Measurements from ENCODE around the gene REXO2. TPM values are rescaled to one million over a fixed set of nuclear protein-coding genes. Genes with fewer than 3 reads are reported as not detected.

The REXO2 gene
- total and polyA plus RNA-seq, 2 of the 4 experiments (the other 2 are of a cell fraction): 179 to 255 TPM

GRCh38 chr11:114392735-114393667 lies 46.3 kb upstream of the REXO2 start:
- no peak overlapping the region for H3K4me2 ChIP-seq (ENCODE audit: low read depth, low read length)
- no peak overlapping the region for H3K56ac ChIP-seq (ENCODE audit: extremely low read depth, insufficient read depth, low read length)
- intact Hi-C loops (cut with micrococcal nuclease): no loop called here
- no peak overlapping the region for H4K5ac ChIP-seq (ENCODE audit: low read depth, low read length)
- DNase-seq (no peak), ATAC-seq (ENCODE audit: low read depth) (no peak)
- TF ChIP-seq CEBPB (IDR thresholded peaks at IDR 0.05; ENCODE audit: low read depth, low read length) (no peak), FOS (IDR thresholded peaks at IDR 0.05; ENCODE audit: low read depth, low read length) (no peak), RCOR1 (IDR thresholded peaks at IDR 0.05; ENCODE audit: insufficient replicate concordance, low read length) (no peak), CHD1 (IDR thresholded peaks at IDR 0.05; ENCODE audit: low read depth, low read length) (no peak), USF2 (IDR thresholded peaks at IDR 0.05; ENCODE audit: low read depth, low read length) (no peak)
- no peak overlapping the region for H2BK15ac ChIP-seq (ENCODE audit: low read depth, low read length)
- H3K9me1 ChIP-seq (ENCODE audit: insufficient read depth, low read length): 0 out of 2 replicates have a peak, but pooled peaks cover 3% of the 10 kb centered on the region
- H4K8ac ChIP-seq (ENCODE audit: low read depth in 2 of 2, low read length in 2 of 2): no peak overlapping the region
- no peak overlapping the region for H3K14ac ChIP-seq (replicated peaks; ENCODE audit: low read depth, low read length)
- ChIA-PET CTCF (interaction anchor here (1.0 kb wide), 1 partner anchor 16 kb away, joined by 3 read pairs; no protein-coding TSS in a partner anchor), POLR2A (ENCODE audit: unreplicated experiment) (no interaction called here)
- no peak overlapping the region for H2AK9ac ChIP-seq (replicated peaks; ENCODE audit: low read depth, low read length, poor library complexity)
- H2BK20ac ChIP-seq (ENCODE audit: low read depth, low read length): no peak overlapping the region
- no peaks in the 10 kb centered on the region for H3K9me3 ChIP-seq (ENCODE audit: control insufficient read depth, insufficient read depth, low read length)
- no peaks in the 10 kb centered on the region for H3K36me3 ChIP-seq (ENCODE audit: control insufficient read depth, insufficient read depth, low read length)
- BruUV-seq (replicated peaks): no TSS peak
- H2BK120ac ChIP-seq (ENCODE audit: low read depth, low read length): no peak overlapping the region
- H3K4me1 ChIP-seq (ENCODE audit: control insufficient read depth, insufficient read depth, low read length): peaks cover 4% of the 10 kb centered on the region; the same call in 1 of the 2 replicates
- in situ Hi-C loops (cut with MboI; ENCODE audit: low sequenced_read_pairs): no loop called here
- no peak overlapping the region for H3K4ac ChIP-seq (ENCODE audit: low read depth, low read length)
- dilution Hi-C loops (cut with HindIII; ENCODE audit: low sequenced_read_pairs, unreplicated experiment): no loop called here
- H3K18ac ChIP-seq (ENCODE audit: low read depth, low read length): no peak overlapping the region
- H3K27me3 ChIP-seq (ENCODE audit: control insufficient read depth, insufficient read depth, low read length): no peaks in the 10 kb centered on the region
- no CpG with 5 or more reads among the region's 4 CpGs for WGBS, 2 experiments (ENCODE audit: extremely low coverage in 2 of 2, insufficient read length in 1 of 2)
- no peak overlapping the region for H3K4me3 ChIP-seq (ENCODE audit: insufficient read depth, low read depth, low read length)
- H3K23ac ChIP-seq (ENCODE audit: low read depth, low read length): no peak overlapping the region
- H2AK5ac ChIP-seq (ENCODE audit: low read depth, low read length): no peak overlapping the region
- H2AFZ ChIP-seq (replicated peaks; ENCODE audit: low read length, poor library complexity): no peak overlapping the region
- H3K27ac ChIP-seq (ENCODE audit: insufficient read depth, low read length): no peak overlapping the region
- no peak overlapping the region for H4K91ac ChIP-seq (ENCODE audit: insufficient read depth, low read depth, low read length)
- no peaks in the 10 kb centered on the region for H3K79me1 ChIP-seq (ENCODE audit: low read depth in 1 of 2, low read length in 2 of 2)
- no peak overlapping the region for H2BK5ac ChIP-seq (ENCODE audit: low read depth, low read length, poor library complexity, severe bottlenecking)
- no peak overlapping the region for H3K9ac ChIP-seq (ENCODE audit: low read depth, low read length)
- H4K20me1 ChIP-seq (ENCODE audit: insufficient read depth, low read length): no peaks in the 10 kb centered on the region
